ENCODE data around the gene NTM.

DNA sequence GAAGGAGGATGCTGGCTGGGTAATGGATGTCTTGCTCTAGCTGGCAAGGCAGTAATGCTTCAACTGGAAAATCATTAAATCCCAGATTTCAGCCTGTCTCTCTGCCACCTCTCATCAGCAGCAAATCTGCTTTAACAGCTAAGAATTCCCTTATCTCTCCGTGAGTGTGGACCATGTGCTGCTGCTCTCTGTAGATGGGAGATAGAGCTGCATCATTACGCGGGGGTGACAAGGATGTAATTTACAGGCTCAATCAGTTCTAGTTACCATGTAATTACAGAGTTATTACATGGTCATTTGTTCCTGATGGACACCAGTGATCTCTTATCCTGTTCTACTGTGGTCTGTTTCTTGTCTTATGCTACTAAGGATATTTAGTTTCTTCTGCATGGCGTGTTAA, 665.4 kb downstream of the NTM start:
- TF ChIP-seq EZH2phosphoT487 (IDR thresholded peaks at IDR 0.05; ENCODE audit: insufficient read depth, low read depth), result no peak
- no peak for TF ChIP-seq EZH2 (IDR thresholded peaks at IDR 0.05; ENCODE audit: insufficient read depth, poor library complexity, severe bottlenecking)

All from GM23248 (cell line).